PC-9 (cell line): ENCODE results near the gene AKR1B15.

Experiments
- EZH2 ChIP-seq: fragments of 200-600 bp; sonication (generic); IDR thresholded peaks from 2 replicates; pipeline ENCODE4 v1.8.0; 2017; ENCODE audit warnings: antibody characterized with exemption, low read depth
- TF ChIP-seq, protein P1 (sequence below): fragments of 200-600 bp; sonication (generic); conservative IDR thresholded peaks from 2 replicates; pipeline ENCODE4 v1.6.1; 2017; ENCODE audit warnings: mixed run types, antibody characterized with exemption, mild to moderate bottlenecking, moderate library complexity

GRCh38 chr7:134554417-134554966 is 5.6 kb downstream of the AKR1B15 start:
- TF ChIP-seq, protein P1, sequence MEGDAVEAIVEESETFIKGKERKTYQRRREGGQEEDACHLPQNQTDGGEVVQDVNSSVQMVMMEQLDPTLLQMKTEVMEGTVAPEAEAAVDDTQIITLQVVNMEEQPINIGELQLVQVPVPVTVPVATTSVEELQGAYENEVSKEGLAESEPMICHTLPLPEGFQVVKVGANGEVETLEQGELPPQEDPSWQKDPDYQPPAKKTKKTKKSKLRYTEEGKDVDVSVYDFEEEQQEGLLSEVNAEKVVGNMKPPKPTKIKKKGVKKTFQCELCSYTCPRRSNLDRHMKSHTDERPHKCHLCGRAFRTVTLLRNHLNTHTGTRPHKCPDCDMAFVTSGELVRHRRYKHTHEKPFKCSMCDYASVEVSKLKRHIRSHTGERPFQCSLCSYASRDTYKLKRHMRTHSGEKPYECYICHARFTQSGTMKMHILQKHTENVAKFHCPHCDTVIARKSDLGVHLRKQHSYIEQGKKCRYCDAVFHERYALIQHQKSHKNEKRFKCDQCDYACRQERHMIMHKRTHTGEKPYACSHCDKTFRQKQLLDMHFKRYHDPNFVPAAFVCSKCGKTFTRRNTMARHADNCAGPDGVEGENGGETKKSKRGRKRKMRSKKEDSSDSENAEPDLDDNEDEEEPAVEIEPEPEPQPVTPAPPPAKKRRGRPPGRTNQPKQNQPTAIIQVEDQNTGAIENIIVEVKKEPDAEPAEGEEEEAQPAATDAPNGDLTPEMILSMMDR = no peak
- no peak for TF ChIP-seq EZH2
